ENCODE measurements around the gene GET3. TPM values are rescaled to one million over a fixed set of nuclear protein-coding genes. Genes with fewer than 3 reads are reported as not detected.

Gene GET3
- polyA plus RNA-seq, 1 of the 3 experiments (the other 2 are of a cell fraction), result 264 TPM

DNA sequence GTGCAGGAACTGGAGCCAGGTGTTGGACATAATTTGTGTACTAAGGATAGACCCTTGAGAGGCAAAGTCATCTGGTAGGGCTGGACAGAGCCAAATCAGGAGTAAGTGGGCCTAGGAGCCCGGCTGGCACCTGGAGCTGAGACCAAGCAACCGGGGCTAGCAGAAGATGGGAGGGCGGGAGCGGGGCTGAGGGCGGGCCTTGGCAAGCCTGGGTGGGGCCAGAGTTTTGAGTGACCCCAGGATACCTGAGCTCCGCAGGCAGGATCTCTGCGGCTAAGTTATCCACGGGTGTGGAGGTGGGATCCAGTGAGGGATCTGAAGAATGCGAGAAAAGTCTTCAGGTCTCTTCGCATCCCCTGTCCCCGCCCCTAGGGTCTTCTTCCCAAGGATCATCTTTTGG lies 29.9 kb downstream of the GET3 start (continued):
- TF ChIP-seq, protein P1, sequence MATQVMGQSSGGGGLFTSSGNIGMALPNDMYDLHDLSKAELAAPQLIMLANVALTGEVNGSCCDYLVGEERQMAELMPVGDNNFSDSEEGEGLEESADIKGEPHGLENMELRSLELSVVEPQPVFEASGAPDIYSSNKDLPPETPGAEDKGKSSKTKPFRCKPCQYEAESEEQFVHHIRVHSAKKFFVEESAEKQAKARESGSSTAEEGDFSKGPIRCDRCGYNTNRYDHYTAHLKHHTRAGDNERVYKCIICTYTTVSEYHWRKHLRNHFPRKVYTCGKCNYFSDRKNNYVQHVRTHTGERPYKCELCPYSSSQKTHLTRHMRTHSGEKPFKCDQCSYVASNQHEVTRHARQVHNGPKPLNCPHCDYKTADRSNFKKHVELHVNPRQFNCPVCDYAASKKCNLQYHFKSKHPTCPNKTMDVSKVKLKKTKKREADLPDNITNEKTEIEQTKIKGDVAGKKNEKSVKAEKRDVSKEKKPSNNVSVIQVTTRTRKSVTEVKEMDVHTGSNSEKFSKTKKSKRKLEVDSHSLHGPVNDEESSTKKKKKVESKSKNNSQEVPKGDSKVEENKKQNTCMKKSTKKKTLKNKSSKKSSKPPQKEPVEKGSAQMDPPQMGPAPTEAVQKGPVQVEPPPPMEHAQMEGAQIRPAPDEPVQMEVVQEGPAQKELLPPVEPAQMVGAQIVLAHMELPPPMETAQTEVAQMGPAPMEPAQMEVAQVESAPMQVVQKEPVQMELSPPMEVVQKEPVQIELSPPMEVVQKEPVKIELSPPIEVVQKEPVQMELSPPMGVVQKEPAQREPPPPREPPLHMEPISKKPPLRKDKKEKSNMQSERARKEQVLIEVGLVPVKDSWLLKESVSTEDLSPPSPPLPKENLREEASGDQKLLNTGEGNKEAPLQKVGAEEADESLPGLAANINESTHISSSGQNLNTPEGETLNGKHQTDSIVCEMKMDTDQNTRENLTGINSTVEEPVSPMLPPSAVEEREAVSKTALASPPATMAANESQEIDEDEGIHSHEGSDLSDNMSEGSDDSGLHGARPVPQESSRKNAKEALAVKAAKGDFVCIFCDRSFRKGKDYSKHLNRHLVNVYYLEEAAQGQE (IDR thresholded peaks at IDR 0.05; ENCODE audit: low read depth, low read length), result no peak
- TF ChIP-seq FOSL2 (IDR thresholded peaks at IDR 0.05; ENCODE audit: borderline replicate concordance, low read depth), result no peak

DNA sequence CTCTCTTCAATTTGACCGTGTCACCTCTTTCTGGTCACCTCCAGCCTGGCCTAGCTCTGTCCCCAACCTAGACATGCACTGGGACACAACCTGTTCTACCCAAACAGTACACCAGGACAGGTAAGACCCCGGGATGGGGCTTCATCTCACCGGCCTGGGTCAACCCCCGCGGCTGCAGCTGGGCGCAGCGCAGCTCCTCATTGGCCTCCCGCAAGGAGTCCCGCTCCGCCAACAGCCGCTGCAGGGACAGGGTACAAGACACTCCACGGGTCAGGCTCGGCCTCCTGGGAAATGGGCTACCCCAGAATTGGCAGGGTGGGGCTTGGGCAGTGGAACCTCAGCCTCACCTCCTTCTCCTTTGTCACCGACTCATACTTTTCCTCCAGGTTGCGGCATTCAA lies 30.4 kb downstream of the GET3 start:
- Histone ChIP-seq H3K4me1 (ENCODE audit: control insufficient read depth in 1 of 2, insufficient read depth in 2 of 2, low read depth in 1 of 2, low read length in 1 of 2) (peaks cover 0 to 17% of the 10 kb centered on the region in 2 experiments; a peak in 1 of 4 replicates), H3K27ac (ENCODE audit: low read depth in 2 of 2, low read length in 1 of 2) (no peak overlapping the region), H2AFZ (ENCODE audit: low read depth) (no peak overlapping the region), H3K9ac (no peak overlapping the region), H3K4me2 (no peak overlapping the region), H3K9me2 (no peaks in the 10 kb centered on the region), H3F3A (replicated peaks; ENCODE audit: insufficient read depth) (no peaks in the 10 kb centered on the region), H3K9me3 (no peaks in the 10 kb centered on the region), H4K20me1 (ENCODE audit: insufficient read depth) (no peaks in the 10 kb centered on the region), H3K36me3 (replicated peaks in 1 of 2; ENCODE audit: control insufficient read depth in 1 of 2, insufficient read depth in 2 of 2, low read length in 1 of 2) (peaks cover 4 to 7% of the 10 kb centered on the region in 2 experiments), H3K79me2 (ENCODE audit: insufficient read depth) (no peaks in the 10 kb centered on the region), H3K4me3 (ENCODE audit: low read depth in 2 of 2, low read length in 1 of 2) (no peak overlapping the region), H3K27me3 (ENCODE audit: insufficient read depth) (no peaks in the 10 kb centered on the region)
- WGBS (ENCODE audit: low lambda C conversion rate), result 94% methylated on average over 13 of the region's 15 CpGs
- ChIA-PET POLR2A (no interaction called here), CTCF (interaction anchor here (0.6 to 17.5 kb wide), 7 partner anchors 8 to 50 kb away, joined by 3 to 321 read pairs (median 16); partner anchors contain the start of genes BEST2, GET3, JUNB and PRDX2)
- no peak for DNase-seq
- TF ChIP-seq, protein P2, sequence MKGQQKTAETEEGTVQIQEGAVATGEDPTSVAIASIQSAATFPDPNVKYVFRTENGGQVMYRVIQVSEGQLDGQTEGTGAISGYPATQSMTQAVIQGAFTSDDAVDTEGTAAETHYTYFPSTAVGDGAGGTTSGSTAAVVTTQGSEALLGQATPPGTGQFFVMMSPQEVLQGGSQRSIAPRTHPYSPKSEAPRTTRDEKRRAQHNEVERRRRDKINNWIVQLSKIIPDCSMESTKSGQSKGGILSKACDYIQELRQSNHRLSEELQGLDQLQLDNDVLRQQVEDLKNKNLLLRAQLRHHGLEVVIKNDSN (IDR thresholded peaks at IDR 0.05; ENCODE audit: borderline replicate concordance, low read depth), result no peak
- TF ChIP-seq FOXJ3 (CRISPR knock-in tag; IDR thresholded peaks at IDR 0.05), result no peak
- no peak for TF ChIP-seq RAD21 (IDR thresholded peaks at IDR 0.05; ENCODE audit: low read length)
- no peak for TF ChIP-seq FOSL2 (IDR thresholded peaks at IDR 0.05; ENCODE audit: borderline replicate concordance, low read depth)
- TF ChIP-seq CHD2 (IDR thresholded peaks at IDR 0.05; ENCODE audit: low read length, partially characterized antibody), result no peak
- no peak for TF ChIP-seq YY1 (IDR thresholded peaks at IDR 0.05; ENCODE audit: low read depth)
- TF ChIP-seq, protein P3, sequence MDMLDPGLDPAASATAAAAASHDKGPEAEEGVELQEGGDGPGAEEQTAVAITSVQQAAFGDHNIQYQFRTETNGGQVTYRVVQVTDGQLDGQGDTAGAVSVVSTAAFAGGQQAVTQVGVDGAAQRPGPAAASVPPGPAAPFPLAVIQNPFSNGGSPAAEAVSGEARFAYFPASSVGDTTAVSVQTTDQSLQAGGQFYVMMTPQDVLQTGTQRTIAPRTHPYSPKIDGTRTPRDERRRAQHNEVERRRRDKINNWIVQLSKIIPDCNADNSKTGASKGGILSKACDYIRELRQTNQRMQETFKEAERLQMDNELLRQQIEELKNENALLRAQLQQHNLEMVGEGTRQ (IDR thresholded peaks at IDR 0.05; ENCODE audit: borderline replicate concordance, low read depth, low read length), result no peak
- TF ChIP-seq, protein P1 (IDR thresholded peaks at IDR 0.05; ENCODE audit: low read depth, low read length), result no peak
- TF ChIP-seq, protein P4, sequence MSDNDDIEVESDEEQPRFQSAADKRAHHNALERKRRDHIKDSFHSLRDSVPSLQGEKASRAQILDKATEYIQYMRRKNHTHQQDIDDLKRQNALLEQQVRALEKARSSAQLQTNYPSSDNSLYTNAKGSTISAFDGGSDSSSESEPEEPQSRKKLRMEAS (IDR thresholded peaks at IDR 0.05; ENCODE audit: low read depth), result no peak
- no peak for TF ChIP-seq FOXM1 (IDR thresholded peaks at IDR 0.05; ENCODE audit: low read depth)
- no peak for TF ChIP-seq GABPA (IDR thresholded peaks at IDR 0.05; ENCODE audit: low read depth)
- TF ChIP-seq SMC3 (IDR thresholded peaks at IDR 0.05; ENCODE audit: low read depth, low read length), result no peak
- TF ChIP-seq, protein P5, sequence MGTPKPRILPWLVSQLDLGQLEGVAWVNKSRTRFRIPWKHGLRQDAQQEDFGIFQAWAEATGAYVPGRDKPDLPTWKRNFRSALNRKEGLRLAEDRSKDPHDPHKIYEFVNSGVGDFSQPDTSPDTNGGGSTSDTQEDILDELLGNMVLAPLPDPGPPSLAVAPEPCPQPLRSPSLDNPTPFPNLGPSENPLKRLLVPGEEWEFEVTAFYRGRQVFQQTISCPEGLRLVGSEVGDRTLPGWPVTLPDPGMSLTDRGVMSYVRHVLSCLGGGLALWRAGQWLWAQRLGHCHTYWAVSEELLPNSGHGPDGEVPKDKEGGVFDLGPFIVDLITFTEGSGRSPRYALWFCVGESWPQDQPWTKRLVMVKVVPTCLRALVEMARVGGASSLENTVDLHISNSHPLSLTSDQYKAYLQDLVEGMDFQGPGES (IDR thresholded peaks at IDR 0.05; ENCODE audit: low read depth, low read length), result no peak
- no peak for TF ChIP-seq RFX5 (IDR thresholded peaks at IDR 0.05; ENCODE audit: low read length)
- TF ChIP-seq NFIC (IDR thresholded peaks at IDR 0.05; ENCODE audit: borderline replicate concordance), result no peak
